Thyroid gland (tissue), 4 donors: ENCODE results near the gene TRIM67. TPM values are rescaled to one million over a fixed set of nuclear protein-coding genes. Genes with fewer than 3 reads are reported as not detected.

Experiments used
- DNase-seq, 2 donors: peaks; one replicate each; pipeline ENCODE4 v3.0.0-alpha.2; 2019
- H3K27ac ChIP-seq, 3 donors: fragments of 200-600 bp; sonication (generic); 1 replicate in 2 of 3; 2 replicates in 1 of 3; pipeline ENCODE4 v1.5.1; 2016 to 2019; ENCODE audit warnings: mild to moderate bottlenecking in 1 of 3, moderate library complexity in 1 of 3
- H3K27me3 ChIP-seq: fragments of 200-600 bp; sonication (generic); one replicate; pipeline ENCODE4 v1.5.1; 2019
- H3K36me3 ChIP-seq, 2 donors: fragments of 200-600 bp; sonication (generic); one replicate each; pipeline ENCODE4 v1.5.1; 2016 to 2019
- H3K4me1 ChIP-seq, 2 donors: fragments of 200-600 bp; sonication (generic); one replicate each; pipeline ENCODE4 v1.5.1; 2017 to 2019
- H3K4me3 ChIP-seq, 3 donors: fragments of 200-600 bp; sonication (generic); replicated peaks in 1 of 3; 1 replicate in 2 of 3; 2 replicates in 1 of 3; pipeline ENCODE4 v1.5.1; 2016; ENCODE audit warnings: mild to moderate bottlenecking in 1 of 3
- H3K9me3 ChIP-seq: fragments of 200-600 bp; sonication (generic); one replicate; pipeline ENCODE4 v1.5.1; 2017
- POLR2A ChIP-seq, 2 donors: fragments of 450-650 bp; IDR thresholded peaks; one replicate each; pipeline ENCODE4 v1.6.1; 2017; ENCODE audit warnings: antibody characterized with exemption in 2 of 2, mild to moderate bottlenecking in 2 of 2, moderate library complexity in 1 of 2
- WGBS, 2 donors: methylation state at CpG; one replicate each; pipeline ENCODE4 v1.1.5; 2017; 5-methylcytosine and 5-hydroxymethylcytosine counted together
- intact Hi-C: fragments of 100-400 bp; cut with DNase I; formaldehyde crosslinking; loops from one replicate; pipeline ENCODE4 v1.15.1; 2023
- total RNA-seq, 4 donors: library from RNA; depleted of rRNA; stranded (reverse); fragments of >200 nt; gene quantifications; one replicate each; pipeline ENCODE4 v1.2.3, GENCODE V29; 2016
- TF ChIP-seq, protein P1 (sequence below), 6 experiments: fragments of 200-600 bp in 3 of 6; fragments of 450-650 bp in 3 of 6; sonication (generic) in 3 of 6; IDR thresholded peaks; one replicate each; pipeline ENCODE4 v1.5.1; 2016 to 2019; ENCODE audit warnings: antibody characterized with exemption in 6 of 6, mild to moderate bottlenecking in 2 of 6, inconsistent platforms in 1 of 6, moderate library complexity in 1 of 6

TRIM67 gene
- total RNA-seq, 4 donors from 2014 or later, result not detected

DNA sequence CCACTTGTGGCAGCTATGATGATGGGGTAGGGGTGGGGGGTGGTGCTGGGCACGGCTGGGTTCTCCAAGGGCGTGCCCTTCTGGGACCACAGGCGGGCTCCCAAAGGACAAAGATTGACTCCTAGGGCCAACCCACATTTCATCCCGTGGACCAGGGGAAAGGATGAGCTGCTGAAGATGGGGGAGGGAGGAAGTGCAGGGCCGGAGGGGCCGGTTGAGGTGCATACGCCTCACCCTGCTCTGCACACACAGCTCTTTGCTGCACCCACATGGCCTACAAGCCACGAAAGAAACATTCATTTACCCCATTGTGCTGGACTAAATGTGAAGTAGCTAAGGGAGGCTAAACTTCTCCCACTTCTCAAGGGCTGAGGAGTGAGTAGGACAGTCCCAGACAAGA is 45.0 kb downstream of the TRIM67 start:
- intact Hi-C loops, result loop anchor here (10.0 kb wide), 1 partner anchor 572 kb away; no protein-coding TSS in a partner anchor
- 52 to 69% methylated on average over 8 of the region's 8 CpGs for WGBS, 2 donors

DNA sequence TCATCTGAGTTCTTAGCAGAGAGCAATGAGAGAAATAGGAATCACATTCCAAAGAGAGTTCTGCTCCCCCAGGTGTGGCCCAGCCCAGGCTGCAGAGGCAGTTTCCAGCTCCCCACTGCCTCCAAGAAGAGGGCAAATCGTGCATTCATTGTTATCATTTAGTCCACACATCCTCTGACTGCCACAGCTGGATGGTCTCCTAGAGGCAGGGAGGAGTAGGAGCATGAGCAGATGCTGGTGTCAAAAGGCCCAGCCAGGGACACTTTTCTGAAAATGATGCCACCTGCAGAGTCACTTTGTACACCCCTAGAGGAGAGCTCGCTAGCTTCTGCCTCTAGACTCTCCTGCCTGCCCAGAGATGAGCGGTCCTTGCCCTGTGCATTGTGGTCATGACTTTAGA is 45.6 kb downstream of the TRIM67 start:
- H3K4me1 ChIP-seq, result peaks cover 3 to 18% of the 10 kb centered on the region in 2 donors
- no peak for DNase-seq
- TF ChIP-seq POLR2A (IDR thresholded peaks at IDR 0.05), result no peak
- TF ChIP-seq, protein P1, sequence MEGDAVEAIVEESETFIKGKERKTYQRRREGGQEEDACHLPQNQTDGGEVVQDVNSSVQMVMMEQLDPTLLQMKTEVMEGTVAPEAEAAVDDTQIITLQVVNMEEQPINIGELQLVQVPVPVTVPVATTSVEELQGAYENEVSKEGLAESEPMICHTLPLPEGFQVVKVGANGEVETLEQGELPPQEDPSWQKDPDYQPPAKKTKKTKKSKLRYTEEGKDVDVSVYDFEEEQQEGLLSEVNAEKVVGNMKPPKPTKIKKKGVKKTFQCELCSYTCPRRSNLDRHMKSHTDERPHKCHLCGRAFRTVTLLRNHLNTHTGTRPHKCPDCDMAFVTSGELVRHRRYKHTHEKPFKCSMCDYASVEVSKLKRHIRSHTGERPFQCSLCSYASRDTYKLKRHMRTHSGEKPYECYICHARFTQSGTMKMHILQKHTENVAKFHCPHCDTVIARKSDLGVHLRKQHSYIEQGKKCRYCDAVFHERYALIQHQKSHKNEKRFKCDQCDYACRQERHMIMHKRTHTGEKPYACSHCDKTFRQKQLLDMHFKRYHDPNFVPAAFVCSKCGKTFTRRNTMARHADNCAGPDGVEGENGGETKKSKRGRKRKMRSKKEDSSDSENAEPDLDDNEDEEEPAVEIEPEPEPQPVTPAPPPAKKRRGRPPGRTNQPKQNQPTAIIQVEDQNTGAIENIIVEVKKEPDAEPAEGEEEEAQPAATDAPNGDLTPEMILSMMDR (IDR thresholded peaks at IDR 0.05), result no peak
- WGBS, 2 donors, result 72 to 80% methylated on average over 3 of the region's 3 CpGs
- H3K36me3 ChIP-seq, result no peaks in the 10 kb centered on the region
- H3K27me3 ChIP-seq, result no peaks in the 10 kb centered on the region
- intact Hi-C loops, result loop anchor here (10.0 kb wide), 1 partner anchor 573 kb away; no protein-coding TSS in a partner anchor
- no peak overlapping the region for H3K4me3 ChIP-seq
- no peaks in the 10 kb centered on the region for H3K9me3 ChIP-seq
- no peak overlapping the region for H3K27ac ChIP-seq

More for the DNA sequence above, 45.0 kb downstream of the TRIM67 start:
- DNase-seq, result no peak
- no peak overlapping the region for H3K4me3 ChIP-seq
- no peaks in the 10 kb centered on the region for H3K36me3 ChIP-seq
- H3K9me3 ChIP-seq, result no peaks in the 10 kb centered on the region
- H3K27me3 ChIP-seq, result no peaks in the 10 kb centered on the region
- no peak overlapping the region for H3K27ac ChIP-seq
- no peak for TF ChIP-seq POLR2A (IDR thresholded peaks at IDR 0.05)
- TF ChIP-seq, protein P1 (IDR thresholded peaks at IDR 0.05), result no peak
- H3K4me1 ChIP-seq, result peaks cover 3 to 18% of the 10 kb centered on the region in 2 donors

DNA sequence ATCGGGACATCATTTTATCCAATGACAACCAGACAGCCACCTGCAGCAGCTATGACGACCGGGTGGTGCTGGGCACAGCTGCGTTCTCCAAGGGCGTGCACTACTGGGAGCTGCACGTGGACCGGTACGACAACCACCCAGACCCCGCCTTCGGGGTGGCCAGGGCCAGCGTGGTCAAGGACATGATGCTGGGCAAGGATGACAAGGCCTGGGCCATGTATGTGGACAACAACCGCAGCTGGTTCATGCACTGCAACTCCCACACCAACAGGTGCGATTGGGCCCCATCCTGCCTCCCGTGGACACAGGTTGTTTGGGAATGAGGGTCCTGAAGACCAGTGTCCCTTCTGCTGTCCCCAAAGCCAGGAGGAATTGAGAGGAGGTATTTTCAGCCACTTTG is 47.1 kb downstream of the TRIM67 start:
- Histone ChIP-seq H3K9me3 (no peaks in the 10 kb centered on the region), H3K4me1 (peaks cover 3 to 18% of the 10 kb centered on the region in 2 donors), H3K36me3 (no peaks in the 10 kb centered on the region), H3K4me3 (no peak overlapping the region), H3K27ac (no peak overlapping the region), H3K27me3 (no peaks in the 10 kb centered on the region)
- no peak for DNase-seq
- no peak for TF ChIP-seq POLR2A (IDR thresholded peaks at IDR 0.05)
- TF ChIP-seq, protein P1 (IDR thresholded peaks at IDR 0.05), result no peak
- 93 to 100% methylated on average over 7 to 11 of the region's 14 CpGs for WGBS, 2 donors
- intact Hi-C loops, result loop anchor here (10.0 kb wide), 1 partner anchor 574 kb away; no protein-coding TSS in a partner anchor

DNA sequence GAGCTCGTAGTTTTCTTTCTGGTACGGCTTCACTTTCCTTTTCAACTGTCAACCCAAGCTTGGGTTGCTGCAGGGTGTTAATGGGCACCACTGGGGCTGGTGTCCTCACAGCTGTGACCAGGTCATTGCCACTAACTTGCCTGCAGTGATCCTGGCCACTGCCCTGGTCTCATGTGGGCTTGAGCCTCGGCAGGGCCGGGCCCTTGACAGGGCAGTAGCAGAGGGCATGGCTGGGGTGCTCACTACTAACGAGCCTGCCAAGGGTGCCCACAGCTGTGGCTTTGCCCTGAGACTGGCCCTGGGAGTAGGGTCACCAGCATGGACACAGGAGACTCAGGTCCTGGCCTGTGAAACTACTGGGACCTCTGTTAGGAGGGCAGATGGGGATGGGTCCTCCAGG is 47.7 kb downstream of the TRIM67 start:
- intact Hi-C loops, result loop anchor here (10.0 kb wide), 1 partner anchor 575 kb away; no protein-coding TSS in a partner anchor
- H3K27ac ChIP-seq, result no peak overlapping the region
- TF ChIP-seq POLR2A (IDR thresholded peaks at IDR 0.05), result no peak
- TF ChIP-seq, protein P1 (IDR thresholded peaks at IDR 0.05), result no peak
- WGBS, 2 donors, result 100% methylated on average over 1 to 2 of the region's 5 CpGs
- H3K27me3 ChIP-seq, result no peaks in the 10 kb centered on the region
- no peak overlapping the region for H3K4me3 ChIP-seq
- H3K36me3 ChIP-seq, result no peaks in the 10 kb centered on the region
- DNase-seq, result no peak
- no peaks in the 10 kb centered on the region for H3K9me3 ChIP-seq
- H3K4me1 ChIP-seq, result peaks cover 3 to 16% of the 10 kb centered on the region in 2 donors

DNA sequence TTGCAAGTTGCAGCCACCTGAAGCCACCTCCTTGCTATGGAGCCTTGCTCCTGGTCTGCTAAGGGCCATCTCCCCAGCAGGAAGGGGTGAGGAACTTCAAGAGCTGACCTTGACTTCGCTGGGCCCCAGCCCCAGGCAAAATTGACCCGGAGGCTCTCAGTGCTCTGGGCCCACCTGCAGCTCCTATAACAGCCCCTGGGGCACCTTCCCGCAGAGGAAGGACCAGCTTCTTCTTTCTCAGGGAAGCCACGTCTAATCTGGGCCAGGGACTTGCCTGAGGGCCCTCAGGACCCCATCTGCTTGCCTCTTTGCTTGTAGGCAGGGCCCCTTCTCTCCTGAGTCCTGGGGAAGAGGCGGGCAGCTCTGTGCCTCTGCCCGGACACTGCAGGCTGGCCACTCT is 48.3 kb downstream of the TRIM67 start:
- no peak for TF ChIP-seq POLR2A (IDR thresholded peaks at IDR 0.05)
- TF ChIP-seq, protein P1 (IDR thresholded peaks at IDR 0.05), result no peak
- intact Hi-C loops, result loop anchor here (5.0 kb wide), 1 partner anchor 293 kb away; no protein-coding TSS in a partner anchor
- no peaks in the 10 kb centered on the region for H3K36me3 ChIP-seq
- peaks cover under 1 to 10% of the 10 kb centered on the region in 2 donors for H3K4me1 ChIP-seq
- no peak for DNase-seq
- no peak overlapping the region for H3K27ac ChIP-seq
- H3K27me3 ChIP-seq, result no peaks in the 10 kb centered on the region
- no peak overlapping the region for H3K4me3 ChIP-seq
- H3K9me3 ChIP-seq, result no peaks in the 10 kb centered on the region
- 75 to 100% methylated on average over 3 to 4 of the region's 6 CpGs for WGBS, 2 donors
